ENCODE measurements around the gene PLXNA2.

PLXNA2 gene

GRCh38 chr1:208122612-208123358 lies 121.4 kb downstream of the PLXNA2 start:
- H3K4me3 ChIP-seq (ENCODE audit: low read depth, low read length), result no peak overlapping the region

- no peak overlapping the region for H3K4me3 ChIP-seq (ENCODE audit: low read depth, low read length)
Observed at GRCh38 chr1:208121813-208122364, 122.3 kb downstream of the PLXNA2 start.

GRCh38 chr1:208120431-208120790 lies 123.8 kb downstream of the PLXNA2 start:
- H3K4me3 ChIP-seq (ENCODE audit: low read depth, low read length), result no peak overlapping the region

- no peak overlapping the region for H3K4me3 ChIP-seq (ENCODE audit: low read depth, low read length)
Observed at GRCh38 chr1:208118841-208119606, 125.2 kb downstream of the PLXNA2 start.

- H3K4me3 ChIP-seq (ENCODE audit: low read depth, low read length), result no peak overlapping the region
Observed at GRCh38 chr1:208118306-208118705, 125.9 kb downstream of the PLXNA2 start.

GRCh38 chr1:208117826-208118225 lies 126.4 kb downstream of the PLXNA2 start:
- H3K4me3 ChIP-seq (ENCODE audit: low read depth, low read length), result no peak overlapping the region

GRCh38 chr1:208117409-208117808 lies 126.8 kb downstream of the PLXNA2 start:
- H3K4me3 ChIP-seq (ENCODE audit: low read depth, low read length), result no peak overlapping the region

- H3K4me3 ChIP-seq (ENCODE audit: low read depth, low read length), result no peak overlapping the region
Observed at GRCh38 chr1:208115924-208116640, 128.1 kb downstream of the PLXNA2 start.

GRCh38 chr1:208113011-208113410 lies 131.2 kb downstream of the PLXNA2 start:
- H3K4me3 ChIP-seq (ENCODE audit: low read depth, low read length), result no peak overlapping the region

- H3K4me3 ChIP-seq (ENCODE audit: low read depth, low read length), result no peak overlapping the region
Observed at GRCh38 chr1:208112401-208112800, 131.8 kb downstream of the PLXNA2 start.

- no peak overlapping the region for H3K4me3 ChIP-seq (ENCODE audit: low read depth, low read length)
Observed at GRCh38 chr1:208111646-208112190, 132.5 kb downstream of the PLXNA2 start.

- H3K4me3 ChIP-seq (ENCODE audit: low read depth, low read length), result no peak overlapping the region
Observed at GRCh38 chr1:208110296-208110695, 133.9 kb downstream of the PLXNA2 start.

- H3K4me3 ChIP-seq (ENCODE audit: low read depth, low read length), result no peak overlapping the region
Observed at GRCh38 chr1:208108646-208109330, 135.4 kb downstream of the PLXNA2 start.

- H3K4me3 ChIP-seq (ENCODE audit: low read depth, low read length), result no peak overlapping the region
Observed at GRCh38 chr1:208108213-208108608, 136.0 kb downstream of the PLXNA2 start.

GRCh38 chr1:208107425-208108212 lies 136.6 kb downstream of the PLXNA2 start:
- no peak overlapping the region for H3K4me3 ChIP-seq (ENCODE audit: low read depth, low read length)

GRCh38 chr1:208106218-208106617 lies 138.0 kb downstream of the PLXNA2 start:
- no peak overlapping the region for H3K4me3 ChIP-seq (ENCODE audit: low read depth, low read length)

- no peak overlapping the region for H3K4me3 ChIP-seq (ENCODE audit: low read depth, low read length)
Observed at GRCh38 chr1:208105756-208106155, 138.4 kb downstream of the PLXNA2 start.

GRCh38 chr1:208103597-208104513 lies 140.3 kb downstream of the PLXNA2 start:
- H3K4me3 ChIP-seq (ENCODE audit: low read depth, low read length), result no peak overlapping the region

Data from iPS-11a (cell line).